Astrocyte (in vitro differentiated cells and primary cell): ENCODE measurements around the gene ABITRAM. TPM values are rescaled to one million over a fixed set of nuclear protein-coding genes. Genes with fewer than 3 reads are reported as not detected.
"Not testable (repeated sequence)": the region's sequence is repeated elsewhere in the genome, so short reads cannot be mapped to it uniquely, and the experiment has no call there.

ENCODE experiments used
- DNase-seq: peaks from one replicate; pipeline ENCODE4 v3.0.0-alpha.2; 2010; ENCODE audit warnings: low read depth
- FAIRE-seq: peaks from 2 replicates; lab custom pipeline; 2011; peaks lifted over from hg19 to GRCh38; lab: Jason Lieb, UNC
- H2AFZ ChIP-seq: 2 replicates; pipeline ENCODE4 v1.6.0; 2012; ENCODE audit warnings: low read depth, low read length, inconsistent platforms
- H3K27ac ChIP-seq: 2 replicates; pipeline ENCODE4 v1.5.1; 2011; ENCODE audit warnings: low read depth, low read length, inconsistent platforms
- H3K27me3 ChIP-seq: 2 replicates; pipeline ENCODE4 v1.6.0; 2011; ENCODE audit warnings: low read length, inconsistent platforms; ENCODE audit not compliant: insufficient read depth
- H3K36me3 ChIP-seq: 2 replicates; pipeline ENCODE4 v1.5.1; 2011; ENCODE audit warnings: low read length, inconsistent platforms; ENCODE audit not compliant: insufficient read depth
- H3K4me1 ChIP-seq: 2 replicates; pipeline ENCODE4 v1.5.1; 2011; ENCODE audit warnings: low read length, inconsistent platforms; ENCODE audit not compliant: insufficient read depth
- H3K4me2 ChIP-seq: 2 replicates; pipeline ENCODE4 v1.6.0; 2012; ENCODE audit warnings: low read length, inconsistent platforms
- H3K4me3 ChIP-seq: 2 replicates; pipeline ENCODE4 v1.5.1; 2011; ENCODE audit warnings: low read depth, mild to moderate bottlenecking, low read length, inconsistent platforms; ENCODE audit not compliant: insufficient read depth
- H3K79me2 ChIP-seq: 2 replicates; pipeline ENCODE4 v1.6.0; 2012; ENCODE audit warnings: mild to moderate bottlenecking, low read length, inconsistent platforms; ENCODE audit not compliant: insufficient read depth
- H3K9ac ChIP-seq: 2 replicates; pipeline ENCODE4 v1.6.0; 2012; ENCODE audit warnings: mild to moderate bottlenecking, low read length, inconsistent platforms
- H3K9me3 ChIP-seq: 2 replicates; pipeline ENCODE4 v1.5.1; 2012; ENCODE audit warnings: low read depth, mild to moderate bottlenecking, low read length, inconsistent platforms; ENCODE audit not compliant: insufficient read depth
- H4K20me1 ChIP-seq: 2 replicates; pipeline ENCODE4 v1.6.0; 2012; ENCODE audit warnings: low read length, inconsistent platforms; ENCODE audit not compliant: insufficient read depth
- H3K27ac Mint-ChIP-seq: one replicate; pipeline ENCODE4 v1.8.0; 2021; ENCODE audit warnings: mild to moderate bottlenecking, mixed read lengths; ENCODE audit not compliant: unreplicated experiment
- H3K27me3 Mint-ChIP-seq: one replicate; pipeline ENCODE4 v1.8.0; 2021; ENCODE audit warnings: low read depth, mixed read lengths; ENCODE audit not compliant: unreplicated experiment
- H3K36me3 Mint-ChIP-seq: one replicate; pipeline ENCODE4 v1.8.0; 2021; ENCODE audit warnings: low read depth, mixed read lengths; ENCODE audit not compliant: unreplicated experiment
- H3K4me1 Mint-ChIP-seq: one replicate; pipeline ENCODE4 v1.8.0; 2021; ENCODE audit warnings: low read depth, mixed read lengths; ENCODE audit not compliant: unreplicated experiment
- H3K4me3 Mint-ChIP-seq: one replicate; pipeline ENCODE4 v1.8.0; 2021; ENCODE audit warnings: mild to moderate bottlenecking, moderate library complexity, mixed read lengths; ENCODE audit not compliant: unreplicated experiment
- H3K9me3 Mint-ChIP-seq: one replicate; pipeline ENCODE4 v1.8.0; 2021; ENCODE audit warnings: mild to moderate bottlenecking, mixed read lengths; ENCODE audit not compliant: unreplicated experiment
- EZH2 ChIP-seq: IDR thresholded peaks from 2 replicates; pipeline ENCODE4 v1.6.1; 2012; ENCODE audit warnings: mild to moderate bottlenecking, low read length, inconsistent platforms; ENCODE audit not compliant: insufficient read depth
- total RNA-seq: library from RNA; stranded (reverse); gene quantifications from 2 replicates; pipeline ENCODE4 v1.2.1, GENCODE V29; 2021
- TF ChIP-seq, protein P1 (sequence below): IDR thresholded peaks from 2 replicates; pipeline ENCODE4 v1.5.1; 2011; ENCODE audit warnings: low read depth, mild to moderate bottlenecking, inconsistent platforms, low read length, moderate library complexity; ENCODE audit not compliant: insufficient read depth

ABITRAM gene
- total RNA-seq, 1 donor from 2014 or later = 16.3 TPM

DNA sequence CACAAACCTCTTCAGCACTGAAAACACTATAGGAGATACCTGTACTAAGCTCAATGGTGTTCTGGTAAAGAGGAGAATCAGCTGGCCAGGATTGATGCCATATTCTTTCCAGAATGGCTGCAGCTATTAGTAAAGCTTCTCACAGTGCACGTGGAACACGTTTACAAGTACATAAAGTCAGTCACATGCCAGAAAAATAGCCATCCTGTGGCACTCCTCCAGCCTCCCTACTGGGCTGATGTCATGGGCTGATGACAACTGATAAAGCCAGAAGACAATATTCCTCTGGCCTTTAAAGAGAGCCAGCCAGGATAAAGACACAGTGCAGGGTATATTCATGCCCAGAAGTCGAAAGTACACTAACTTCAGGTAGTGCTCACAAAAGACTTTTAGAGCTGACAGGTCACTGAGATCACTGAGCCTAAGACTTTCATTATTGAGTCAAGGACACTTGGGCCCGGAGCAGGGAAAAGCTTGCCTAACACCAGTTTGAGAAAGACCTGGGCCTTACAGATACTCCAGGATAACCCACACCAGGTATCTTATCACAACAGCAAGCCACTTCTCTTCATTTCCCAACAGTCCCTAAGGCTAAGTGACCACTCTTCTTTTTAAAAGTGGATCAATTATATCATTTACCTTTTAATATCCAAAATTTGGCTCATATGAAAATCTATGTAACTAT lies 29.4 kb downstream of the ABITRAM start:
- Mint-ChIP-seq H3K36me3 (peaks cover 2% of the 10 kb centered on the region), H3K27me3 (no peaks in the 10 kb centered on the region), H3K27ac (no peak overlapping the region), H3K9me3 (no peaks in the 10 kb centered on the region), H3K4me3 (no peak overlapping the region), H3K4me1 (no peaks in the 10 kb centered on the region)
- Histone ChIP-seq H3K36me3 (peaks cover 23% of the 10 kb centered on the region), H4K20me1 (no peaks in the 10 kb centered on the region), H2AFZ (no peak overlapping the region), H3K4me1 (no peaks in the 10 kb centered on the region), H3K27ac (no peak overlapping the region), H3K4me2 (no peak overlapping the region), H3K4me3 (no peak overlapping the region), H3K27me3 (no peaks in the 10 kb centered on the region), H3K9ac (no peak overlapping the region), H3K9me3 (no peaks in the 10 kb centered on the region), H3K79me2 (no peaks in the 10 kb centered on the region)
- DNase-seq = no peak
- no peak for FAIRE-seq
- TF ChIP-seq, protein P1, sequence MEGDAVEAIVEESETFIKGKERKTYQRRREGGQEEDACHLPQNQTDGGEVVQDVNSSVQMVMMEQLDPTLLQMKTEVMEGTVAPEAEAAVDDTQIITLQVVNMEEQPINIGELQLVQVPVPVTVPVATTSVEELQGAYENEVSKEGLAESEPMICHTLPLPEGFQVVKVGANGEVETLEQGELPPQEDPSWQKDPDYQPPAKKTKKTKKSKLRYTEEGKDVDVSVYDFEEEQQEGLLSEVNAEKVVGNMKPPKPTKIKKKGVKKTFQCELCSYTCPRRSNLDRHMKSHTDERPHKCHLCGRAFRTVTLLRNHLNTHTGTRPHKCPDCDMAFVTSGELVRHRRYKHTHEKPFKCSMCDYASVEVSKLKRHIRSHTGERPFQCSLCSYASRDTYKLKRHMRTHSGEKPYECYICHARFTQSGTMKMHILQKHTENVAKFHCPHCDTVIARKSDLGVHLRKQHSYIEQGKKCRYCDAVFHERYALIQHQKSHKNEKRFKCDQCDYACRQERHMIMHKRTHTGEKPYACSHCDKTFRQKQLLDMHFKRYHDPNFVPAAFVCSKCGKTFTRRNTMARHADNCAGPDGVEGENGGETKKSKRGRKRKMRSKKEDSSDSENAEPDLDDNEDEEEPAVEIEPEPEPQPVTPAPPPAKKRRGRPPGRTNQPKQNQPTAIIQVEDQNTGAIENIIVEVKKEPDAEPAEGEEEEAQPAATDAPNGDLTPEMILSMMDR = no peak
- no peak for TF ChIP-seq EZH2

DNA sequence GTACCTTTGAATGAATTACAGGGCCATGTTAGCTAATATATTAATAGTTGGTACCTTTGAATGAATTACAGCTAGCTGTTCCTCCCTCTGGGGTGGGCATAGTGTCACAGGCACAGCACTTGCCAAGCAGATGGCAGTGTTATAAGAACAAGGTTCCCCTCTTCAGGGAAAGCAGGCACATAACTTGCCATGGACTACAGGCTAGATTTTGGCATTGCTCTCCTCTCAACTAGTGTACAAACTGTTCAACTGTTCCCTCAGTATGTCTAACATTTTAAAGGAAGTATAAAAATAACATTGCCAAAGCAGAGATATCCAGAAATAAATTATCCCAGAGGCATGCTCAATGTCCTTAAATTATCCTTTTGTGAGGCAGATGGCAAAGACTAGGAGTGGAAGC lies 33.7 kb downstream of the ABITRAM start:
- FAIRE-seq (no peak), DNase-seq (no peak)
- Histone ChIP-seq H3K4me1 (no peaks in the 10 kb centered on the region), H3K9ac (no peak overlapping the region), H3K79me2 (no peaks in the 10 kb centered on the region), H4K20me1 (no peaks in the 10 kb centered on the region), H3K4me2 (no peak overlapping the region), H3K27ac (no peak overlapping the region), H3K9me3 (no peaks in the 10 kb centered on the region), H2AFZ (no peak overlapping the region), H3K36me3 (peaks cover 34% of the 10 kb centered on the region), H3K4me3 (no peak overlapping the region), H3K27me3 (no peaks in the 10 kb centered on the region)
- H3K27me3 Mint-ChIP-seq = no peaks in the 10 kb centered on the region
- no peak overlapping the region for H3K4me3 Mint-ChIP-seq
- H3K27ac Mint-ChIP-seq = no peak overlapping the region
- no peaks in the 10 kb centered on the region for H3K4me1 Mint-ChIP-seq
- TF ChIP-seq EZH2 = no peak
- TF ChIP-seq, protein P1 = no peak
- H3K36me3 Mint-ChIP-seq = peaks cover 17% of the 10 kb centered on the region
- peaks cover 4% of the 10 kb centered on the region for H3K9me3 Mint-ChIP-seq

DNA sequence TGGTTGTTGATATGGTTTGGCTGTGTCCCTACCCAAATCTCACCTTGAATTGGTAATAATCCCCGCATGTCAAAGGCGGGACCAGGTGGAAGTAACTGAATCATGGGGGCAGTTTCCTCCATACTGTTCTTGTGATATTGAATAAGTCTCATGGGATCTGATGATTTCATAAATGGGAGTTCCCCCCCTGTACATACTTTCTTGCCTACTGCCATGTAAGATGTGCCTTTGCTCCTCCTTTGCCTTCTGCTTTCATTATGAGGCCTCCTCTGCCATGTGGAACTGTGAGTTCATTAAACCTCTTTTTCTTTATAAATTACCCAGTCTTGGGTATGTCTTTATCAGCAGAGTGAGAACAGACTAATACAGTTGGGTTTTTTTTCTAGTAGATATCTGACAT lies 37.2 kb downstream of the ABITRAM start:
- not testable (repeated sequence) for H3K27me3 ChIP-seq, H3K4me1 ChIP-seq, H3K4me1 Mint-ChIP-seq, H3K9me3 Mint-ChIP-seq, H3K4me2 ChIP-seq, H3K27ac Mint-ChIP-seq, FAIRE-seq, H3K4me3 Mint-ChIP-seq, H3K27me3 Mint-ChIP-seq, H3K9me3 ChIP-seq, H3K27ac ChIP-seq, H2AFZ ChIP-seq, H3K79me2 ChIP-seq, H3K4me3 ChIP-seq, DNase-seq, H3K9ac ChIP-seq, H4K20me1 ChIP-seq
- peaks cover 22% of the 10 kb centered on the region for H3K36me3 ChIP-seq
- H3K36me3 Mint-ChIP-seq = peaks cover 19% of the 10 kb centered on the region
